Activated CD4-positive, CD25-positive, alpha-beta regulatory T cell treated with anti-CD3 and anti-CD28 coated beads, Interleukin-2, amount 50 U/mL, for 72 hours (primary cell): ENCODE results near the gene COX10.
"Not testable (repeated sequence)": the region's sequence is repeated elsewhere in the genome, so short reads cannot be mapped to it uniquely, and the experiment has no call there.

Experiments
- DNase-seq: peaks from one replicate; pipeline ENCODE4 v3.0.0; 2021

Gene COX10

GRCh38 chr17:14125518-14126137 is 56.3 kb downstream of the COX10 start:
- no peak for DNase-seq

- no peak for DNase-seq
These were observed 63.8 kb downstream of the COX10 start for GRCh38 chr17:14133104-14133503.

GRCh38 chr17:14134456-14134855 is 65.2 kb downstream of the COX10 start:
- DNase-seq, result no peak

GRCh38 chr17:14135906-14136590 is 66.7 kb downstream of the COX10 start:
- no peak for DNase-seq

GRCh38 chr17:14138649-14139048 is 69.3 kb downstream of the COX10 start:
- no peak for DNase-seq

GRCh38 chr17:14143688-14144087 is 74.4 kb downstream of the COX10 start:
- DNase-seq, result no peak

GRCh38 chr17:14144508-14144907 is 75.2 kb downstream of the COX10 start:
- no peak for DNase-seq

GRCh38 chr17:14149751-14150150 is 80.4 kb downstream of the COX10 start:
- no peak for DNase-seq

GRCh38 chr17:14150619-14151018 is 81.3 kb downstream of the COX10 start:
- no peak for DNase-seq

GRCh38 chr17:14152721-14153120 is 83.4 kb downstream of the COX10 start:
- DNase-seq, result no peak

- no peak for DNase-seq
These were observed 84.1 kb downstream of the COX10 start for GRCh38 chr17:14153374-14153773.

GRCh38 chr17:14156689-14157088 is 87.4 kb downstream of the COX10 start:
- DNase-seq, result no peak

- DNase-seq, result no peak
These were observed 88.5 kb downstream of the COX10 start for GRCh38 chr17:14157822-14158221.

- DNase-seq, result no peak
These were observed 89.4 kb downstream of the COX10 start for GRCh38 chr17:14158707-14159106.

- no peak for DNase-seq
These were observed 92.1 kb downstream of the COX10 start for GRCh38 chr17:14161419-14161818.

- no peak for DNase-seq
These were observed 96.3 kb downstream of the COX10 start for GRCh38 chr17:14165616-14166015.

- not testable (repeated sequence) for DNase-seq
These were observed 98.5 kb downstream of the COX10 start for GRCh38 chr17:14167831-14168230.

- no peak for DNase-seq
These were observed 99.3 kb downstream of the COX10 start for GRCh38 chr17:14168582-14168981.

- DNase-seq, result no peak
These were observed 100.0 kb downstream of the COX10 start for GRCh38 chr17:14169287-14169686.

GRCh38 chr17:14169901-14170300 is 100.6 kb downstream of the COX10 start:
- no peak for DNase-seq

- DNase-seq, result not testable (repeated sequence)
These were observed 107.7 kb downstream of the COX10 start for GRCh38 chr17:14176989-14177388.

- not testable (repeated sequence) for DNase-seq
These were observed 108.5 kb downstream of the COX10 start for GRCh38 chr17:14177801-14178200.

- DNase-seq, result not testable (repeated sequence)
These were observed 110.6 kb downstream of the COX10 start for GRCh38 chr17:14179951-14180350.

GRCh38 chr17:14182084-14182483 is 112.8 kb downstream of the COX10 start:
- not testable (repeated sequence) for DNase-seq

GRCh38 chr17:14184536-14184935 is 115.2 kb downstream of the COX10 start:
- DNase-seq, result not testable (repeated sequence)
